Activated CD4-positive, CD25-positive, alpha-beta regulatory T cell (primary cell): ENCODE results near the gene GRB10.

Experiments used
- DNase-seq, 4 experiments: peaks; one replicate each; lab custom pipeline; 2025; lab: John Stamatoyannopoulos, UW

Gene GRB10

GRCh38 chr7:50803359-50804337 is 21.0 kb upstream of the GRB10 start:
- no peak for DNase-seq

GRCh38 chr7:50801907-50802306 is 19.2 kb upstream of the GRB10 start:
- DNase-seq = no peak

- DNase-seq = no peak
Observed at GRCh38 chr7:50799873-50800272, 17.2 kb upstream of the GRB10 start.

DNA sequence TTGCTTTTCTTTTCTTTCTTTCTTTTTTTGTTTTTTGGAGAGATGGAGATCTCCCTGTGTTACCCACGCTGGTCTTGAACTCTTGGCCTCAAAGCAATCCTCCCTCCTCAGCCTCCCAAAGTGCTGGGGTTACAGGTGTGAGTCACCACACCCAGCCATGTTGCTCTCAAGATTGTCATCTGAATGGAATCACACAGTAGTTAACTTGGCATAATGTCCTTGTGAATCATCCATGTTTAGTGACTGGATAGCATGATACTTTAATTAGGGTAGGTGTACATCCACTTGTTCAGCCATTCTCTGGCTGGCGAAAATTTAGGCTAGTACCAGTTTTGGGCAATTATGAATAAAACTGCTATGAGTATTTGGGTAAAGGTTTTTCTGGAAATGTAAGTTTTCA is 15.4 kb upstream of the GRB10 start:
- DNase-seq = no peak

GRCh38 chr7:50795831-50796230 is 13.1 kb upstream of the GRB10 start:
- DNase-seq = no peak

DNA sequence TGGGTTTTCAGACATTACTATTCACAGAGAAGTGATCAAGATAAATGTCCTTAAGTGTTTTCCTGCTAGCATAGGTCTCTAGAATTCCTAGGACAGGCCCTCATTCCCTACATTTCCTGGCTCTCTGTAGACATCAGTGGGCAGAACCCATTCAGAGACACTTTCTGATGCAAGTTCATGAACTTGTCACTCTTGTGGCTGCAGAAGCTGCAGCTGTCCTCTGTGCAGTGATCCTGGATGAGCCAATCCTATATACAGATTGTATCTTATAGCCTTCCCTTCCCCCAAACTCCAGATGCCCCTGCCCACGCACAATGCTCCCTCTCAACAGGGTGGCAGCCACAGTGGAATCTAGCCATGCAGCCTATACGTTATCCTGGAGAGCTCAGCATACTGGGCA is 12.6 kb upstream of the GRB10 start:
- DNase-seq = no peak

DNA sequence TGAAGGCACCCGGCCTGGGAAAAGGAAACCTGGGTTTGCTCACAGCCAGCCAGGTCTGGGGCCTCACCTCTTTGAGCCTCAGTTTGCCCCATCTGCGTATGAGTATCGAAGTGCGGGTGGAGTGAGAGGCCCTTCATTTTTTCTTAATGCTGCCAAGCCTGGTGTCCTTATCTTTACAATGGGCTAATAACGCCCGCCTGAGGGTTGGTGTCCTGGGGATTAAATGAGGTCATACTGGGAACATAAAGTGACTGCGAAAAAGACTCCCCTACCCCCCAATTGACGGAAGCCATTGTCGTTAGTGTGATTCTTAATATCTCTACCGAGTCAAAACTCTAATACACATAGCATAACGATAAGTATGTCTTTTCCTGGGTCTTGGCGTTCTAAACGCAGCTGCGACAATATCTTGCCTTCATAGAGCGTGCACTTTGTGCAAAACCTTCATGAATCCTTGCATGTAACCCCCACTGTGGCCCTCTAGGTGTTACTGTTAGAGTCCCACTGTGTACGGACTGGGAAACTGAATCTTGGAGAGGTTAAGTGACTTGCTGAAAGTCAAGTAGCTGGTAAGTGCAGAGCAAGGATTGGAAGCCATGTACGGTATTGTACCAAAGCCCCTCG is 11.4 kb upstream of the GRB10 start:
- no peak for DNase-seq

GRCh38 chr7:50793120-50793946 is 10.6 kb upstream of the GRB10 start:
- no peak for DNase-seq

- DNase-seq = no peak
Observed at GRCh38 chr7:50792342-50793119, 9.8 kb upstream of the GRB10 start.

DNA sequence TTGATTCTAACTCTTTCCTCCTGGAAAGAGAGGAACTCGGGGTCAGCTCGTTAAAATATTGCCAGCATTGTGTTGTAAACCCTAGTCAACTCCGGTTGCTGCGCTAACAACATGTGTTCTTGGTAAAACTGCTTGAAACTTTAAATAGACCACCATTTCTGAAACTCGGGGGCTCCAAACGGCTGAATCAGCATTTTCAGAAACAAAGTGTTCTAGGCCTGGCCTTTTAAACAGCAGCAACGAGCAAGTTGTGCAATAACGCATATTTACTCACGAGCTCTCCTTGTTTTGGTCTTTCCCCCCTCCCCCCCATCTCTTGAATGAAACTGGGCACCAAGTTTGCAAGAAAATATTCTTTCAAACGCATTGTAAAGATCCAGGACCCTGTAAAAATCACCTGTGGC is 9.2 kb upstream of the GRB10 start:
- DNase-seq = no peak

GRCh38 chr7:50791363-50791937 is 8.8 kb upstream of the GRB10 start:
- DNase-seq = no peak

GRCh38 chr7:50790381-50790780 is 7.7 kb upstream of the GRB10 start:
- no peak for DNase-seq

DNA sequence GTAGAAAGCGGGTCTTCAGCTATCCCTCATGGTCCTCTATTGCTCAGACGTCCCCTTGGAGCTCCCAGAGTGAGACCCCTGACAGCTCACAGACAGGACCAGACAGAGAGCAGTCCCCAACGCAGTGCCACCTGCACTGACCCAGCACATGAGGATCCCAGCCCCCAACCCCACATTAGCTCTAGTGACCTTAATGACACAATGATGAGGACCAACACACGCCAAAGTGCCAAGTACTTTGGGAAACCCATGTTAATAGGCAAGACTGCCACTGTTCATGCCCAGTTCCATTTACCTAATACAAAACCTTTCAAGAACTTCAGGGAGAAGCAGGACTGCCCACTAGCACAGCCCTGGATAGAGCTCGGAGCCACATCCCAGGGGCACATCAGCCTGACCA is 5.7 kb upstream of the GRB10 start:
- no peak for DNase-seq

DNA sequence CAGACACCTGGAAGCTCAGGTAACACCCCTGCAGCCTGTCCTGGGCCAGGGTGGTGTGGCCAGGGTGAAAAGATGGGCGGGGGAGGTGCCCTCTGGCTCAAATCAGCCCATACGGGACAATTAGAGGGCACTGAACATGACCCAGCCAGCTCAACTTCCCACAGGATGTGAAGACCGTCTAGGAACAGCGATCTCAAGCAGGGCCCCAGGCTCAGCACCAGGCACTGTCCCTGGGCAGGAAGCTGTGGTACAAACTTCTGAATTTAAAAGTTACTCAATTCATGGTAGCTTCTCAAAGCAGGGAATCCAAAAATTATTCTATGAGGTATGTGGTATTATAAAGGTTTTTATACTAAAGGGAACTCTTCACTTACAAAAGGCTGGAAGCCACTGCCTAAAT is 5.1 kb upstream of the GRB10 start:
- no peak for DNase-seq

- DNase-seq = no peak
Observed at GRCh38 chr7:50785346-50785745, 2.6 kb upstream of the GRB10 start.

DNA sequence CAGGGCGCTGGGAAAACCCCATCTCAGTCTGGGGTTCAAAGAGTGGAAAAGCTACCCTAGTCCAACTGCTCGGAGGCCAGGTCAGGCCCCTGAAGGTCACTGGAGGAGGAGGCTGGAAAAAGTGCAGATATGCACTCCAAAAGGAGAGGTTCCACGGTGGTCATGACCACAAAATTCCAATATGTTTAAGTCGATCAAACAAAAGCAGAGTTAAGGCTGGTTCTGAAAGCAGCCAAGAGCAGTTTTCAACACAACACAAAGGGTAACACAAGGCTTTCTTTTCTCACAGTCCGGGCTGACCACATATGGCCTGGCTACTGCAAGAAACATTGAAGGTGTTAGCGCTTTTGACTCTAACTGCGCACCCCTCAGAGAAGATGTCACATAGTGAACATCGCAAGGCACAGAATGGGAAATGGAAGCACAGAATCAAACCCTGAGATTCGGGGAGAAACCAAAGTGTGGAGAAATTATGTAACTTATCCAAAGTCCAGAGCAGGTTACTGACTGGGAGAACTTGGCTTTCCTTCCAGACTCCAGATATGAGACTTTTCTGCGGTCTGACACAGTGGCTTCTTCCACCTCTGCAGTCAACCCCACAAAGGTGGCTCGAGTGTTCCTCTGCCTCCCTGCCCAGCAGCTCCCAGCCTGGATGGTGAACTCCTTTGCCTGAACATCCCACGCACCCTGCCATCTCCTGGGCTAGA is 1.3 kb upstream of the GRB10 start:
- no peak for DNase-seq

GRCh38 chr7:50783303-50783702 is 607 bp upstream of the GRB10 start:
- DNase-seq = no peak

- no peak for DNase-seq
Observed at GRCh38 chr7:50781381-50782293, 1.1 kb downstream of the GRB10 start.

- DNase-seq = no peak
Observed at GRCh38 chr7:50780436-50780835, 2.3 kb downstream of the GRB10 start.

- no peak for DNase-seq
Observed at GRCh38 chr7:50779427-50779826, 3.3 kb downstream of the GRB10 start.
